Measurements from ENCODE around the gene ARL14EPL. TPM values are rescaled to one million over a fixed set of nuclear protein-coding genes. Genes with fewer than 3 reads are reported as not detected.

The ARL14EPL gene
- total RNA-seq, 1 experiment from 2014 or later, result 0.37 TPM

DNA sequence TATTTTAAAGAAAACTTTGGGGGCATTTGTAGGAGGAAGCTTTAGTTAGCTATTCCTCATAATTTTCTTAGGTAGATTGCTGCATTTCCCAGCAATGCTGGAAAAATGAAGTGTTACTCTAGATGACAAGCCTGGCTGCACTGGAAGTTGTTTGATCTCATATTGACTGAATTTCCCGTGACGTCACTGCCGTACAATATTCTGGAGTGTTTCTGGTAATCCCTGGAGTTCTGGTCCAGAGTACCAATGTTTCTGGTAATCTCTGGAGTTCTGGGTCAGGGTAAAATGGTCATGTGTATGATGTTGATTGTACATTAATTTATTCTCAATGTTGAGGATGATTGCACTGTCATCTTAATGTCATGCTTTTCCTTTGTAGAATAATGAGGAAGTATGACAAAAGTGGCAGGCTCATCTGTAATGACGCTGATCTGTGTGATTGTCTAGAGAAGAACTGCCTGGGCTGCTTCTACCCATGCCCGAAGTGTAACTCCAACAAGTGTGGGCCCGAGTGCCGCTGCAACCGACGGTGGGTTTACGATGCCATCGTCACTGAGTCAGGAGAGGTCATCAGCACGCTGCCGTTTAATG, 26.2 kb downstream of the ARL14EPL start:
- BruUV-seq (replicated peaks), result no TSS peak
- TF ChIP-seq EZH2 (IDR thresholded peaks at IDR 0.05; ENCODE audit: low read depth), result no peak
- TF ChIP-seq, protein P1, sequence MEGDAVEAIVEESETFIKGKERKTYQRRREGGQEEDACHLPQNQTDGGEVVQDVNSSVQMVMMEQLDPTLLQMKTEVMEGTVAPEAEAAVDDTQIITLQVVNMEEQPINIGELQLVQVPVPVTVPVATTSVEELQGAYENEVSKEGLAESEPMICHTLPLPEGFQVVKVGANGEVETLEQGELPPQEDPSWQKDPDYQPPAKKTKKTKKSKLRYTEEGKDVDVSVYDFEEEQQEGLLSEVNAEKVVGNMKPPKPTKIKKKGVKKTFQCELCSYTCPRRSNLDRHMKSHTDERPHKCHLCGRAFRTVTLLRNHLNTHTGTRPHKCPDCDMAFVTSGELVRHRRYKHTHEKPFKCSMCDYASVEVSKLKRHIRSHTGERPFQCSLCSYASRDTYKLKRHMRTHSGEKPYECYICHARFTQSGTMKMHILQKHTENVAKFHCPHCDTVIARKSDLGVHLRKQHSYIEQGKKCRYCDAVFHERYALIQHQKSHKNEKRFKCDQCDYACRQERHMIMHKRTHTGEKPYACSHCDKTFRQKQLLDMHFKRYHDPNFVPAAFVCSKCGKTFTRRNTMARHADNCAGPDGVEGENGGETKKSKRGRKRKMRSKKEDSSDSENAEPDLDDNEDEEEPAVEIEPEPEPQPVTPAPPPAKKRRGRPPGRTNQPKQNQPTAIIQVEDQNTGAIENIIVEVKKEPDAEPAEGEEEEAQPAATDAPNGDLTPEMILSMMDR (conservative IDR thresholded peaks at IDR 0.05), result no peak
- no peak overlapping the region for H2AFZ ChIP-seq
- no peak overlapping the region for H3K27ac ChIP-seq
- H3K9me3 ChIP-seq (ENCODE audit: insufficient read depth, low read depth), result no peaks in the 10 kb centered on the region
- no peaks in the 10 kb centered on the region for H3K79me2 ChIP-seq (ENCODE audit: low read depth)
- POLR2A ChIA-PET (ENCODE audit: unreplicated experiment), result no interaction called here
- 0 out of 2 replicates have a peak, but pooled peaks cover 4% of the 10 kb centered on the region for H3K27me3 ChIP-seq (ENCODE audit: insufficient read depth, low read depth)
- no peaks in the 10 kb centered on the region for H3K4me1 ChIP-seq (replicated peaks; ENCODE audit: insufficient read depth)
- no peak overlapping the region for H3K4me3 ChIP-seq
- no peaks in the 10 kb centered on the region for H3K36me3 ChIP-seq (ENCODE audit: low read depth)
- CTCF ChIA-PET, result no interaction called here
- H4K20me1 ChIP-seq (ENCODE audit: insufficient read depth), result no peaks in the 10 kb centered on the region
- intact Hi-C loops (cut with micrococcal nuclease; ENCODE audit: unreplicated experiment), result no loop called here
- no peak for DNase-seq
- H3K9me2 ChIP-seq (ENCODE audit: insufficient read depth), result no peaks in the 10 kb centered on the region
- H3K4me2 ChIP-seq, result no peak overlapping the region
- H3F3A ChIP-seq (ENCODE audit: insufficient read depth, low read depth), result no peaks in the 10 kb centered on the region

DNA sequence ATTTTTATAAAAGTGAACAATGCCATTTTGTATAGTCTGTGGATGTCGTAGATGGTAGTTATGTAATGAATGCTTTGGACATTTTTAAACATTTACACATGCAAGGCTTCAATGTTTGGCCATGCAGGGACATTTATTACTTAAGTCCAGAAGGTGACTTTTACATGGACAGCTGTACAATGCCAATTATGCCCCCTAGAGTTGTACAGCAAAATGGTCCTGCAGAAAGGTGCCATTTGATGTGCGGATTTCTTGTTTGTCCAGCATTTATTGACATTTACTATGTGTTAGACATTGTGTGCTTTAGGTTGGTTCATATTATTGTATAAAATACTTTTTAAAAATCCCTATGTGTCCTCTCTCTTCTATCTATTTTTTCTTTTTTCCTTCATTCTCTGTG, 30.1 kb downstream of the ARL14EPL start:
- Histone ChIP-seq H2AFZ (no peak overlapping the region), H3K4me1 (replicated peaks; ENCODE audit: insufficient read depth) (no peaks in the 10 kb centered on the region), H3K4me3 (no peak overlapping the region), H3K79me2 (ENCODE audit: low read depth) (no peaks in the 10 kb centered on the region), H3F3A (ENCODE audit: insufficient read depth, low read depth) (no peaks in the 10 kb centered on the region), H3K9me2 (ENCODE audit: insufficient read depth) (no peaks in the 10 kb centered on the region), H3K27ac (no peak overlapping the region), H4K20me1 (ENCODE audit: insufficient read depth) (no peaks in the 10 kb centered on the region), H3K4me2 (no peak overlapping the region), H3K27me3 (ENCODE audit: insufficient read depth, low read depth) (0 out of 2 replicates have a peak, but pooled peaks cover under 1% of the 10 kb centered on the region), H3K36me3 (ENCODE audit: low read depth) (no peaks in the 10 kb centered on the region), H3K9me3 (ENCODE audit: insufficient read depth, low read depth) (no peaks in the 10 kb centered on the region)
- CTCF ChIA-PET, result no interaction called here
- no TSS peak for BruUV-seq (replicated peaks)
- intact Hi-C loops (cut with micrococcal nuclease; ENCODE audit: unreplicated experiment), result no loop called here
- TF ChIP-seq, protein P1 (conservative IDR thresholded peaks at IDR 0.05), result no peak
- TF ChIP-seq EZH2 (IDR thresholded peaks at IDR 0.05; ENCODE audit: low read depth), result no peak
- DNase-seq, result no peak
- POLR2A ChIA-PET (ENCODE audit: unreplicated experiment), result no interaction called here

DNA sequence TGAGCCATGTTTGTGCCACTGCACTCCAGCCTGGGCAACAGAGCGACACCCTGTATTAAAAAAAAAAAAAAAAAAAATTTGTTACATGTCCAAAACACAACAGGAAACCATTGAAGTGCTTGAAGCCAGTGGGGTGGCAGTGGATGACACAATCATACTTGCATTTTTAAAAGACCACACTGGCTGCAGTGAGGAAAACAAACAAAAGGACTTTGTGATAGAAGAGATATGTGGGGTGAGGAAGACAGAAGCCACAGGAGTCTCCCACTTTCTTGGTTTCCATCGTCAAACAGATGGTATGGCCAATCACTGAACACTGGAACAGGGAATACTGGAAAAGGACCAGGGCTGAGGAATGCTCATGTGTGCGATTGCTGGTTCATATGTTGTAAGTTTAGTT, 31.7 kb downstream of the ARL14EPL start:
- Histone ChIP-seq H3K9me2 (ENCODE audit: insufficient read depth) (no peaks in the 10 kb centered on the region), H3K4me2 (no peak overlapping the region), H3F3A (ENCODE audit: insufficient read depth, low read depth) (no peaks in the 10 kb centered on the region), H3K9me3 (ENCODE audit: insufficient read depth, low read depth) (no peaks in the 10 kb centered on the region), H3K27me3 (ENCODE audit: insufficient read depth, low read depth) (no peaks in the 10 kb centered on the region), H3K4me1 (replicated peaks; ENCODE audit: insufficient read depth) (no peaks in the 10 kb centered on the region), H3K79me2 (ENCODE audit: low read depth) (no peaks in the 10 kb centered on the region), H3K4me3 (no peak overlapping the region), H3K27ac (no peak overlapping the region), H2AFZ (no peak overlapping the region), H3K36me3 (ENCODE audit: low read depth) (no peaks in the 10 kb centered on the region), H4K20me1 (ENCODE audit: insufficient read depth) (no peaks in the 10 kb centered on the region)
- no peak for DNase-seq
- ChIA-PET CTCF (no interaction called here), POLR2A (ENCODE audit: unreplicated experiment) (no interaction called here)
- intact Hi-C loops (cut with micrococcal nuclease; ENCODE audit: unreplicated experiment), result no loop called here
- no peak for TF ChIP-seq EZH2 (IDR thresholded peaks at IDR 0.05; ENCODE audit: low read depth)
- TF ChIP-seq, protein P1 (conservative IDR thresholded peaks at IDR 0.05), result no peak
- no TSS peak for BruUV-seq (replicated peaks)
